Measurements from ENCODE around the gene SPR.

The SPR gene

DNA sequence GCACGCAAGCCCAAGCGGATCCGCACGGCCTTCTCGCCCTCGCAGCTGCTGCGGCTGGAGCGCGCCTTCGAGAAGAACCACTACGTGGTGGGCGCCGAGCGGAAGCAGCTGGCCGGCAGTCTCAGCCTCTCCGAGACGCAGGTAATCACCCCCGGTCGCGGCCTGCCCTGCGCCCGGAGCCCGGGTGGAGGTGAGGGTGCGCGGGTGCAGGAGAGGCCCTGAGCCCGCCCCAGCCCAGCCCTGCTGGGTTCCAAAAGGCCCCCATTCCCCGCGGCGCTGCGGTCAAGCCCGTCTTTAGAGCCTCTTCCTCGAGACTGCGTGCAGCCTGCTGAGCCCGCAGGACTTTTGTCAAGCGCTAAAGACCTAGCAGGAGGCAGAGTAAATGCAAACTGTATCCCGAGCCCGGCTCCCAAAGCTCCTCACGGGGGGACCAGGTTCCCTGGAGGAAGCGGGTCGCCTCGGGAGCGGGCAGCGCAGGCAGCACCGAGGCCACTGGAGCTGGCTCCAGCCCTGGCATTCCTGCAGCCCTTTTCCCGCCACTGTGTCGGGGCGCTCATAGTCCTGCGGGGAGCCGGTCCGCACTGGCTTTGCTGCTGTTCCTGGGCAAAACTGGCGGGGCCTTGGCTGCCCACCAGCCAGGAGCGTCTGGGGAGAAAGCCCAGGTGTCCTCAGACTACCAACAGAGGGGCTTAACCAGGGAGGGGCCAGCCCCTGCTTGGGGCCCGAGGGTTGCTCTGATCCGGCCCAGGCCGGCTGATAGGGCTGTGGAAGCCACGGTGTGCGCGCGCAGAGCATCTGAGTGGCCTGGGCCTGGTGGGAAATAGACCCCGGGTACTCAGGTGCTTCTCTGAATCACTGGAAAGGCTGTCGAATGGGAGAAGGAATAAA lies 37.4 kb downstream of the SPR start:
- no peak for TF ChIP-seq CTCF (conservative IDR thresholded peaks at IDR 0.05; ENCODE audit: control insufficient read depth, insufficient read depth, low read depth, low read length)
- no peak for DNase-seq (ENCODE audit: low read depth)
- H3K4me3 ChIP-seq (ENCODE audit: control insufficient read depth, low read depth, low read length): no peak overlapping the region

- no peak for TF ChIP-seq CTCF (conservative IDR thresholded peaks at IDR 0.05; ENCODE audit: control insufficient read depth, insufficient read depth, low read depth, low read length)
- H3K4me3 ChIP-seq (ENCODE audit: control insufficient read depth, low read depth, low read length): no peak overlapping the region
- DNase-seq (ENCODE audit: low read depth): no peak
Measured at GRCh38 chr2:72925328-72925943, 38.2 kb downstream of the SPR start.

- no peak for TF ChIP-seq CTCF (conservative IDR thresholded peaks at IDR 0.05; ENCODE audit: control insufficient read depth, insufficient read depth, low read depth, low read length)
Measured at GRCh38 chr2:72926368-72926767, 39.2 kb downstream of the SPR start.

DNA sequence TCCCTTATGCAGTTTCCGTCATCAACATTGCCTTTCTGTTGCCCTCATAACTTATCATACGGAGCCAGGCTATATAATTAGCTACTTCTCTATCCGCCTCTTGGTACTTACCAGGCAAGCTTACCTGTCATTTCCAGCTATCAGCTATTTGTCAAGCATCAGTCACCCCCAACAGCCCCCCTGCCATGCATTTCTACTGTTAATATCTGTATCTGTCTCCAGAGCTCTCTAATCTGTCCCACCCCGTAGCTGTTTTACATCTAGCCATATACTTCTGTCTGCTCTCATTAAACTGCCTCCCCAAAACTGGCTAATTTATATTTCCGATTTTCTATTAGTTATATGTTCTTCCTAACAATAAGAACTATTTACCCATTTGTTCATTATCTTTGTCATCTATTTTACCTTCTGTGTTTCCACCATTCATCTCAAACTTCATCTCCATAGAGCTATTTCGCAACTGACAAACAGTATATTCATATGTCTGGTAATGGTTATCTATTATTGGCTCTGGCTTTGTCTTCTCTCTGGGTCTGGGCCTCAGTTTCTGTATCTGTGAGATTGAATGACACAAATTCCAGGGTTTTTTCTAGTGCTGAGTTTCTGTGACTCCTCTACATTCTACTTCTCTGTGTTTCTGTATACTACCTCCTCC lies 39.7 kb downstream of the SPR start:
- DNase-seq (ENCODE audit: low read depth): no peak
- no peak overlapping the region for H3K4me3 ChIP-seq (ENCODE audit: control insufficient read depth, low read depth, low read length)
- no peak for TF ChIP-seq CTCF (conservative IDR thresholded peaks at IDR 0.05; ENCODE audit: control insufficient read depth, insufficient read depth, low read depth, low read length)

More at GRCh38 chr2:72926368-72926767, 39.2 kb downstream of the SPR start:
- DNase-seq (ENCODE audit: low read depth): no peak
- H3K4me3 ChIP-seq (ENCODE audit: control insufficient read depth, low read depth, low read length): no peak overlapping the region

GRCh38 chr2:72927619-72928550 lies 40.7 kb downstream of the SPR start:
- no peak for TF ChIP-seq CTCF (conservative IDR thresholded peaks at IDR 0.05; ENCODE audit: control insufficient read depth, insufficient read depth, low read depth, low read length)
- DNase-seq (ENCODE audit: low read depth): no peak
- no peak overlapping the region for H3K4me3 ChIP-seq (ENCODE audit: control insufficient read depth, low read depth, low read length)

GRCh38 chr2:72929010-72929409 lies 41.8 kb downstream of the SPR start:
- H3K4me3 ChIP-seq (ENCODE audit: control insufficient read depth, low read depth, low read length): no peak overlapping the region
- no peak for TF ChIP-seq CTCF (conservative IDR thresholded peaks at IDR 0.05; ENCODE audit: control insufficient read depth, insufficient read depth, low read depth, low read length)
- DNase-seq (ENCODE audit: low read depth): no peak
